Fibroblast of skin of right quadriceps (primary cell): ENCODE results near the gene RUNX1.

Experiments
- DNase-seq: peaks from one replicate; pipeline ENCODE4 v3.0.0-alpha.2; 2013

Gene RUNX1

GRCh38 chr21:34764715-34765284 is 284.3 kb downstream of the RUNX1 start:
- DNase-seq, result no peak

DNA sequence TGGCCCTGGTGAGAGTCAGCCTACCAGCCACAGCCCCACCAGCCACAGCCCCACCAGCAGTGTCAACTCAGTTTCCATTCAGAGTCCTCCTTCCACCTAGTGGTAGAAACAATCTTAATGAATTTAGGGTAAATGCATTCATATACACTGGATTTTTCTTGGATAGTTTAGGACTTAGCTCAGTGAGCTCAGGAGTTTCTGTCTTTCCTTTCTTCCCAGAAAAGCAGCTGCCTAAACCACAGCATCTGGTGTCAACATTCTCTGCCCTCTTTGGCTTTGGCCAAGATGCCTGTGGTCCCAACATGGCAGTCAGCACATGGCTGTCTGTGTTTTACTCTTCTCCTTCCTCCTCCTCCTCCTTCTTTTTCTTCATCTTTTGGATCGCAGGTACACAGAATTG is 286.3 kb downstream of the RUNX1 start:
- peak; percentile 39 for DNase-seq

GRCh38 chr21:34761758-34762330 is 287.3 kb downstream of the RUNX1 start:
- no peak for DNase-seq

DNA sequence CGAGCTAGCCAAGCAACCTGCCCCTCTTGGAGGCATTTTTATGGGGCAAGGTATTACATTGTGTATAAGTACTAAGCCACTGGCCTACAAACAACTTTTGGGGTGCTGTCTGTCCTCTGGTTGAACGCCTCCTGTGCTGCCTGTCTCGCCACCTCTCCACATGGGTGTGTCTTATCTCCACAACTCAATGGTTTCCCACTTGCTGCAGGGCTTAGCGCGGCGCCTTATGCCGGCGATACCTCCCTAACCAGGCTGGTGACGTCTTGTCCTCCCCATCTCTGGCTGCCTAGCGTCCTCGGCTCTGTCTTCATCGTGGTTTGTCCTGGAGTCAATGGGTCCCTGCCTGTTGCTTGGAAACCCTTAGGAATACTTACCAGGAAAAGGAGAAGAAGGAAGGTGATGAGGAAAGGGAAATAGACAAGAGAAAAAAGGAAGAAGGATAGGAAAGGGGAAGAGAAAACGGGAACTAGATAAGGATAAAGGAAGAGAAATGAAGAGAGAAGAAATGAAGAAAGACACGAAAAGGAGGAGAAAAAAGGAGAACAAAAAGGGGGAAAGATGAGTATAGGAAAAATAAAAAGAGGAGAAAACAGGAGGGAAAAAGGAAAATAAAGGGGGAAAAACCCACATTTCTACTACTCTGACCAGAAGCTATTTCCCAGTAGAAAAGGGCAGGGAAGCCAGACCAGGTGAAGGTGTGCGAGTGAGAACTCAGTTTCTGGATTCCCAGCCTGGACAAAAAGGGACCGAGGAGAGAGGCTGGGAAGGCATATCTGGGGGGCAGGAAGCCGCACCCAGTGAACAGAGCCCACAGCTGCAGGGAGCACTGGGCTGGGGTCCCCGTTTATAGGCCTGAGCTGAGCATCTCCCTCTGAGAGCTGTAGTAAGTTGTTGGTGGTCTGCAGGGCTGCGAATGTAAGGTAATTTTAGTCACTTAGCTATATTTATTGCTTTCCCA is 294.1 kb downstream of the RUNX1 start:
- DNase-seq, result no peak

DNA sequence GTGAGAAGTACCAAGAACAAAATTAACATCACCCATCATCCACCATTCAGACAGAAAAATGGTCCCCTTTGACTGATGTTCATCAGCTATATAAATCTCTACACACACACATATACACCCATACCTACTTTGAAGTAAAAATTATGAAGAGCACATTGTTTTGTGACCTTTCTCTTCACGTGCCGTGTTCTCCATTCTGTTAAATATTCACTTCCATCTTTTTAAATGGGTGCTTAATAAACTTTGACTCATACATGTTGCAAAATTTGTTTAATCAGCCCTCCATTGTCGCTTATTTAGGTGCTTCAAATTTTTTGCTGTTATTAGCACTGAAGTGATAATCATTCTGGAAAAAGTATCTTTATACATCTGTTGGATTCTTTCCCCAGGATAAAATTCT is 300.2 kb downstream of the RUNX1 start:
- DNase-seq, result no peak

DNA sequence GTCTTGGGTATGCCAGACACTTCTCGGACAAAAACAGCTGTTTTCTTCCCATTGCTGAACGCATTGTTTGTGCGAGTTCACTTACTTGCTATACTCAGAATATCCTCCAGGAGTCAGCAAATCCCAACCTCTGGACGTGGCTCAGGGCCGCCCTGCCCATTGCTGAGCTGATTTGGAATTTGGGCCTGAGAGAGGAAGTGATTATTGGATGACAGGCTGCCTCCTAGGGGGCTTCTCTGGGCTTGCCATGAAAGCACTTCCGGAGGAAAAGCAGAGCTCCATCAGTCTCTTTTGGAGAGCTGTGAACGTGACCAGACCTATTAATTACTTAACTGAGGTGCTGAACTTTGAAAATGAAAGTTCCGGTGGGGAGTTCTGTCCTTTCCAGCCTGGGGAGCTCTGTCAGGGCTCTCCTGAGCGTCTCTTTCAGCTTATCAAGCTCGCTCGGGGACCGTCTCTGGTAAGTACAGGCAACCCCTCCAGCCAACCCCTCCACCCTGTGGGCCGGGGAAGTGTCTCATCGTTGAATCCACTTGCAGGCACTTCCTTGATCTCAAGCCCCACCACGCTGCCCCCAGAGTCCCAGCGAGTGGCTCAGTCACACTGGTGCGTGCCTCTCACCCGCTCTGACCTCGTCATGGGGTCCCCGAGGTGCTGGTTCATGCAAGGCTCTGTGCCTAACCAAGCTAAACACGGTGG is 303.4 kb downstream of the RUNX1 start:
- DNase-seq, result peak; percentile 89

DNA sequence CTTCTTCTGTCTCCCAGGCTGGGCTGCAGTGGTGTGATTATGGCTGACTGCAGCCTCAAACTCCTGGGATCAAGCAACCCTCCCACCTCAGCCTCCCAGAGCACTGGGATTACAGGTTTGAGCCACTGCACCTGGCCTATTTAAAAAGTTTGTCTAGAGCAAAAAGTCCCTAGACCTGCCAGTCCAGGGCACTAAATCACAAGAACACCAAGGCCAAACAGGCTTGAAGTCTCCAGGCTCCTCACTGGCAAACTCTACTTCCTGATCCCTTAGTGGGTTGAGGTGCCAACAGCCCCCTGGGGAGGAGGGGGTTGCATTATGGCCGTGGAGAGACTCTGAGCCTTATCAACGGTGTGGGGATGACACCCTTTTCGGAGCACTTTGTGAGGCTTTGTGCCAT is 304.3 kb downstream of the RUNX1 start:
- DNase-seq, result no peak

DNA sequence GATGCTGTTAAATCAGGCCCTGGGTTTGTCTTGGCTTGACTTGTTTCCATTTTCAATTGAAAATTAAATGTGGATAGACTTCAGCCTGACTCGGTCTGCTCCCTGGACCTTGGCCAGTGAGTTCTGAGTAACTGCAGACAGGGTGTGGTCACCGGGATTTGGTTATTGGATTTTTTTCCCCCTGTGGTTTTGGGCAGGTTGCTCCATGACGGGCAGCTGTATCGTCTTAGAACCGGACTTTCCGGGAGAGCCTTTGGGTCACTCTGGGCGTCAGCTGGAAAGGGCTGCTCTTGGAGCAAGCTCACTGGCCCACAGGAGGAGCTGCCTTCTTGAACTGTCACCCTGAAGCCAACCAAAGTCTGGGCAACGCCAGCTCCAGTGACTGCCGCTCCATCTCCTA is 305.3 kb downstream of the RUNX1 start:
- DNase-seq, result peak; percentile 50

- DNase-seq, result no peak
Measured at GRCh38 chr21:34743285-34743684, 305.8 kb downstream of the RUNX1 start.

DNA sequence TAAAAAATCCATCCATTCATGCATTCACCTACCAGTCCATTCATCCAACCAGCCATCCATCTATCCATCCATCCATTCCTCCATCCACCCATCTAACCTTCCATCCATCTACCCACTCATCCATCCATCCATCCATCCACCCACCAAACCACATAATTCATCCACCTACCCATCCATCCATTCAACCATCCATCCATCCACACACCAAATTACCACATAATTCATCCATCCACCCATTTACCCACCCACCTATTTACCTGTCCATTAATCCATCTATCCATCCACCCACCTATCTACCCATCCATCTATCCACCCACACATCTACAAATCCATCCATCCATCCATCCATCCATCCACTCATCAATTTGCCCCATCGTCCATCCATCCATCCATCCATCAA is 308.9 kb downstream of the RUNX1 start:
- no peak for DNase-seq
